Measurements from ENCODE around the gene EXD3.

DNA sequence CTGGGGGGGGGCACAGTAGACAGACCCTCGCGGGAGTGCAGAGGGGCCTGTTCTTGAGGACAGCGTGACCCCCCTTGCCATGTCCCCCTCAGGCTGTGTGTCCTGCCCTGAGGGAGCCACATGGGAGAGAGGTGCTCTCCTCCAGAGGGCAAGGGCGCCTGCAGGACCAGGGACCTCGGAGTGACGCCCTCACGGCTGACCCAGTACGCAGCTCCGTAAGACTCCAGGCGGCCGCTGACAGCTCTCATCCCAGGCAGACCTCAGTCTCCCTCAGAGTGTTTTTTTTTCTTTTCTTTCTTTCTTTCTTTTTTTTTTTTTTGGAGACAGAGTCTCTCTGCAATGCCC lies 27.3 kb downstream of the EXD3 start:
- TF ChIP-seq BHLHE40 (IDR thresholded peaks at IDR 0.05; ENCODE audit: low read depth, low read length), result no peak
- TF ChIP-seq, protein P1, sequence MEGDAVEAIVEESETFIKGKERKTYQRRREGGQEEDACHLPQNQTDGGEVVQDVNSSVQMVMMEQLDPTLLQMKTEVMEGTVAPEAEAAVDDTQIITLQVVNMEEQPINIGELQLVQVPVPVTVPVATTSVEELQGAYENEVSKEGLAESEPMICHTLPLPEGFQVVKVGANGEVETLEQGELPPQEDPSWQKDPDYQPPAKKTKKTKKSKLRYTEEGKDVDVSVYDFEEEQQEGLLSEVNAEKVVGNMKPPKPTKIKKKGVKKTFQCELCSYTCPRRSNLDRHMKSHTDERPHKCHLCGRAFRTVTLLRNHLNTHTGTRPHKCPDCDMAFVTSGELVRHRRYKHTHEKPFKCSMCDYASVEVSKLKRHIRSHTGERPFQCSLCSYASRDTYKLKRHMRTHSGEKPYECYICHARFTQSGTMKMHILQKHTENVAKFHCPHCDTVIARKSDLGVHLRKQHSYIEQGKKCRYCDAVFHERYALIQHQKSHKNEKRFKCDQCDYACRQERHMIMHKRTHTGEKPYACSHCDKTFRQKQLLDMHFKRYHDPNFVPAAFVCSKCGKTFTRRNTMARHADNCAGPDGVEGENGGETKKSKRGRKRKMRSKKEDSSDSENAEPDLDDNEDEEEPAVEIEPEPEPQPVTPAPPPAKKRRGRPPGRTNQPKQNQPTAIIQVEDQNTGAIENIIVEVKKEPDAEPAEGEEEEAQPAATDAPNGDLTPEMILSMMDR (IDR thresholded peaks at IDR 0.05), result no peak
